ENCODE data around the gene FRK. TPM values are rescaled to one million over a fixed set of nuclear protein-coding genes. Genes with fewer than 3 reads are reported as not detected.

FRK gene
- total RNA-seq, 4 donors from 2014 or later: 0.59 to 3.2 (median 2.0) TPM

GRCh38 chr6:115922971-115923370, 137.7 kb downstream of the FRK start:
- 63 to 64% methylated on average over 1 of the region's 1 CpG for WGBS, 2 donors

GRCh38 chr6:115914098-115914497, 146.6 kb downstream of the FRK start:
- TF ChIP-seq CTCF (IDR thresholded peaks at IDR 0.05): no peak
- no peak for TF ChIP-seq POLR2A (IDR thresholded peaks at IDR 0.05)
- intact Hi-C loops (cut with DNase I; ENCODE audit: low total_unique reads): no loop called here
- H3K4me3 ChIP-seq (ENCODE audit: low read depth, poor library complexity, severe bottlenecking): no peak overlapping the region
- DNase-seq (ENCODE audit: low spot score in 2 of 2): no peak
- WGBS, 2 donors: 32 to 43% methylated on average over 2 of the region's 2 CpGs

More at GRCh38 chr6:115922971-115923370, 137.7 kb downstream of the FRK start:
- no peak overlapping the region for H3K4me3 ChIP-seq (ENCODE audit: low read depth, poor library complexity, severe bottlenecking)
- DNase-seq (ENCODE audit: low spot score in 2 of 2): no peak
- no peak for TF ChIP-seq CTCF (IDR thresholded peaks at IDR 0.05)
- TF ChIP-seq POLR2A (IDR thresholded peaks at IDR 0.05): no peak
- intact Hi-C loops (cut with DNase I; ENCODE audit: low total_unique reads): no loop called here

GRCh38 chr6:115909923-115910546, 150.7 kb downstream of the FRK start:
- H3K4me3 ChIP-seq (ENCODE audit: low read depth, poor library complexity, severe bottlenecking): no peak overlapping the region
- TF ChIP-seq CTCF (IDR thresholded peaks at IDR 0.05) (no peak), POLR2A (IDR thresholded peaks at IDR 0.05) (no peak)
- DNase-seq (ENCODE audit: low spot score in 2 of 2): no peak
- 64 to 75% methylated on average over 9 of the region's 9 CpGs for WGBS, 2 donors
- intact Hi-C loops (cut with DNase I; ENCODE audit: low total_unique reads): no loop called here

- no peak overlapping the region for H3K4me3 ChIP-seq (ENCODE audit: low read depth, poor library complexity, severe bottlenecking)
- intact Hi-C loops (cut with DNase I; ENCODE audit: low total_unique reads): no loop called here
- TF ChIP-seq CTCF (IDR thresholded peaks at IDR 0.05) (no peak), POLR2A (IDR thresholded peaks at IDR 0.05) (no peak)
- WGBS, 2 donors: 66 to 76% methylated on average over 5 of the region's 5 CpGs
- DNase-seq (ENCODE audit: low spot score in 2 of 2): no peak
Measured at GRCh38 chr6:115908906-115909559, 151.7 kb downstream of the FRK start.

GRCh38 chr6:115905471-115905870, 155.2 kb downstream of the FRK start:
- intact Hi-C loops (cut with DNase I; ENCODE audit: low total_unique reads): no loop called here
- H3K4me3 ChIP-seq (ENCODE audit: low read depth, poor library complexity, severe bottlenecking): no peak overlapping the region
- TF ChIP-seq POLR2A (IDR thresholded peaks at IDR 0.05) (no peak), CTCF (IDR thresholded peaks at IDR 0.05) (no peak)
- 52 to 54% methylated on average over 5 of the region's 5 CpGs for WGBS, 2 donors
- DNase-seq (ENCODE audit: low spot score in 2 of 2): no peak

Measured in lower leg skin (tissue), 4 donors.